HL-60 (cell line): ENCODE measurements around the gene USP20.

Experiments
- DNase-seq, 2 experiments: peaks; one replicate each; pipeline ENCODE4 v3.0.0-alpha.2; 2010 to 2020; ENCODE audit warnings: low read depth in 1 of 2, low spot score in 1 of 2
- H3K27ac ChIP-seq: fragments of 250-450 bp; sonication (Bioruptor Pico); replicated peaks from 2 replicates; pipeline ENCODE4 v1.5.1; 2020; ENCODE audit warnings: mild to moderate bottlenecking, moderate library complexity
- H3K27me3 ChIP-seq: fragments of 250-450 bp; sonication (Bioruptor Pico); 2 replicates; pipeline ENCODE4 v1.5.1; 2021; ENCODE audit warnings: mild to moderate bottlenecking, moderate library complexity; ENCODE audit not compliant: insufficient read depth, poor library complexity, severe bottlenecking
- H3K4me3 ChIP-seq: replicated peaks from 2 replicates; pipeline ENCODE4 v1.5.1; 2011; ENCODE audit warnings: mild to moderate bottlenecking, control low read depth, low read length; ENCODE audit not compliant: insufficient read depth
- GABPA ChIP-seq: IDR thresholded peaks from 2 replicates; pipeline ENCODE4 v1.6.1; 2012; ENCODE audit warnings: low read depth
- POLR2AphosphoS5 ChIP-seq: IDR thresholded peaks from 2 replicates; pipeline ENCODE4 v1.6.1; 2012; ENCODE audit warnings: low read depth
- SPI1 ChIP-seq: IDR thresholded peaks from 2 replicates; pipeline ENCODE4 v1.6.1; 2012; ENCODE audit warnings: low read depth, mild to moderate bottlenecking, borderline replicate concordance
- TF ChIP-seq, protein P1 (sequence below): IDR thresholded peaks from one replicate; pipeline ENCODE4 v1.5.1; 2011; ENCODE audit warnings: low read length, control low read depth, inconsistent platforms; ENCODE audit not compliant: insufficient read depth
- TF ChIP-seq, protein P2 (sequence below): IDR thresholded peaks from 2 replicates; pipeline ENCODE4 v1.6.1; 2012; ENCODE audit warnings: low read depth; ENCODE audit not compliant: insufficient replicate concordance

The USP20 gene

DNA sequence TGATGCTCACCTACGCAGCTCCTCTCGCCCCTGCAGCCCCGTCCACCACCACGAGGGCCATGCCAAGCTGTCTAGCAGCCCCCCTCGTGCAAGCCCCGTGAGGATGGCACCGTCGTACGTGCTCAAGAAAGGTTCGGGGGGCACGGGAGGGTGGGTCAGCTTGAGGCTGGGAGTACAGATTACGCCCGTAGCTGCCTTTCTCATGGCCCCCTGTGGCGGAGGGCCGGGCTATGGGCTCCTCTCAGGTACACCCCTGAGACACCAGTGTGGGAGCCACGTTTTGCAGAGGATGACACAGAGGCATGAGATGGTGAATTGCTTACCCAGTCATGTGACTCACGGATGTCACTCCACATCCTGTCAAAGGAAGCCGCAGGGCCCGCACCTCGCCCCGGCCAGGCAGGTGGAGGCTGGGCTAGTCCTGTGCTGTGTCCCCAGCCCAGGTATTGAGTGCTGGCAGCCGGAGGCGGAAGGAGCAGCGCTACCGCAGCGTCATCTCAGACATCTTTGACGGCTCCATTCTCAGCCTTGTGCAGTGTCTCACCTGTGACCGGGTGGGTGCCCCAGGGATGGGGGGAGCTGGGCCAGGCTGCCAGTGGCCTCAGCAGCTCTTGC, 33.7 kb downstream of the USP20 start:
- H3K4me3 ChIP-seq, result no peak overlapping the region
- H3K27ac ChIP-seq, result no peak overlapping the region; the same call in 1 of the 2 replicates
- no peaks in the 10 kb centered on the region for H3K27me3 ChIP-seq
- TF ChIP-seq GABPA (no peak), SPI1 (no peak), POLR2AphosphoS5 (no peak; the same call in 1 of the 2 replicates)
- TF ChIP-seq, protein P1, sequence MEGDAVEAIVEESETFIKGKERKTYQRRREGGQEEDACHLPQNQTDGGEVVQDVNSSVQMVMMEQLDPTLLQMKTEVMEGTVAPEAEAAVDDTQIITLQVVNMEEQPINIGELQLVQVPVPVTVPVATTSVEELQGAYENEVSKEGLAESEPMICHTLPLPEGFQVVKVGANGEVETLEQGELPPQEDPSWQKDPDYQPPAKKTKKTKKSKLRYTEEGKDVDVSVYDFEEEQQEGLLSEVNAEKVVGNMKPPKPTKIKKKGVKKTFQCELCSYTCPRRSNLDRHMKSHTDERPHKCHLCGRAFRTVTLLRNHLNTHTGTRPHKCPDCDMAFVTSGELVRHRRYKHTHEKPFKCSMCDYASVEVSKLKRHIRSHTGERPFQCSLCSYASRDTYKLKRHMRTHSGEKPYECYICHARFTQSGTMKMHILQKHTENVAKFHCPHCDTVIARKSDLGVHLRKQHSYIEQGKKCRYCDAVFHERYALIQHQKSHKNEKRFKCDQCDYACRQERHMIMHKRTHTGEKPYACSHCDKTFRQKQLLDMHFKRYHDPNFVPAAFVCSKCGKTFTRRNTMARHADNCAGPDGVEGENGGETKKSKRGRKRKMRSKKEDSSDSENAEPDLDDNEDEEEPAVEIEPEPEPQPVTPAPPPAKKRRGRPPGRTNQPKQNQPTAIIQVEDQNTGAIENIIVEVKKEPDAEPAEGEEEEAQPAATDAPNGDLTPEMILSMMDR, result no peak
- TF ChIP-seq, protein P2, sequence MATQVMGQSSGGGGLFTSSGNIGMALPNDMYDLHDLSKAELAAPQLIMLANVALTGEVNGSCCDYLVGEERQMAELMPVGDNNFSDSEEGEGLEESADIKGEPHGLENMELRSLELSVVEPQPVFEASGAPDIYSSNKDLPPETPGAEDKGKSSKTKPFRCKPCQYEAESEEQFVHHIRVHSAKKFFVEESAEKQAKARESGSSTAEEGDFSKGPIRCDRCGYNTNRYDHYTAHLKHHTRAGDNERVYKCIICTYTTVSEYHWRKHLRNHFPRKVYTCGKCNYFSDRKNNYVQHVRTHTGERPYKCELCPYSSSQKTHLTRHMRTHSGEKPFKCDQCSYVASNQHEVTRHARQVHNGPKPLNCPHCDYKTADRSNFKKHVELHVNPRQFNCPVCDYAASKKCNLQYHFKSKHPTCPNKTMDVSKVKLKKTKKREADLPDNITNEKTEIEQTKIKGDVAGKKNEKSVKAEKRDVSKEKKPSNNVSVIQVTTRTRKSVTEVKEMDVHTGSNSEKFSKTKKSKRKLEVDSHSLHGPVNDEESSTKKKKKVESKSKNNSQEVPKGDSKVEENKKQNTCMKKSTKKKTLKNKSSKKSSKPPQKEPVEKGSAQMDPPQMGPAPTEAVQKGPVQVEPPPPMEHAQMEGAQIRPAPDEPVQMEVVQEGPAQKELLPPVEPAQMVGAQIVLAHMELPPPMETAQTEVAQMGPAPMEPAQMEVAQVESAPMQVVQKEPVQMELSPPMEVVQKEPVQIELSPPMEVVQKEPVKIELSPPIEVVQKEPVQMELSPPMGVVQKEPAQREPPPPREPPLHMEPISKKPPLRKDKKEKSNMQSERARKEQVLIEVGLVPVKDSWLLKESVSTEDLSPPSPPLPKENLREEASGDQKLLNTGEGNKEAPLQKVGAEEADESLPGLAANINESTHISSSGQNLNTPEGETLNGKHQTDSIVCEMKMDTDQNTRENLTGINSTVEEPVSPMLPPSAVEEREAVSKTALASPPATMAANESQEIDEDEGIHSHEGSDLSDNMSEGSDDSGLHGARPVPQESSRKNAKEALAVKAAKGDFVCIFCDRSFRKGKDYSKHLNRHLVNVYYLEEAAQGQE, result no peak
- DNase-seq, result no peak

DNA sequence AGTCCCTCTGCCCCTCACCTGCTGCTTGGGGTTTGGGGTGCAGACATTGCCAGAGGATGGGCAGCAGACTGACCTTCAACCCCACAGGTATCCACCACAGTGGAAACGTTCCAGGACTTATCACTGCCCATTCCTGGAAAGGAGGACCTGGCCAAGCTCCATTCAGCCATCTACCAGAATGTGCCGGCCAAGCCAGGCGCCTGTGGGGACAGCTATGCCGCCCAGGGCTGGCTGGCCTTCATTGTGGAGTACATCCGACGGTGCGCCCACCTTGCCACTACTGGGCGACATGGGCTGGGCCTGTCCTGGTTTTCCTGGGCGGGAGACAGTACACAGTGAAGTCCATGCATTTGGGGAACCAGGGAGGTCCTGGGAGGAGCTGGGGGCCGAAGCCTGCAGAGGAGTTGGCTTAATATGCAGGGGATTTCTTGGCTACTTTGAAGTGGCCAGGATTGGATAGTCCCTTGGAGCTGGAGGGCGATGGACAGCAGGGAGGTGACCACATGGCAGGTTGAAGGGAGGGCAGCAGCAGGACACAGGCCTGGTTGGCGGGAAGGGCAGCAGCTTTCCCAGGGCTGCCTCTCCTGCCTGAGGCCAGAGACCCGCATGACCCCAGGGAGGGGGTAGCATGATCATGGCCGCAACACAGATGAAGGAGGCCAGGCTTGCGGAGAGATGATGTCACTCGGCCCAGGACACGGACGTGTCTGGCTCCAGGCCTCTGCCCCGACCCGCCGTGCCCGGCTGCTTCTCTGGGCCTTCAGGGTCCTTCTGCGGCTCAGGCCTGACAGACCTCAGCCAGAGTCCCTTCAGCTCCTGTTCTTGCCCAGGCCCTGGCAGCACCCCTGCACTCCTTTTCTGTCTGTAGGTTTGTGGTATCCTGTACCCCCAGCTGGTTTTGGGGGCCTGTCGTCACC, 34.6 kb downstream of the USP20 start:
- Histone ChIP-seq H3K4me3 (no peak overlapping the region), H3K27me3 (no peaks in the 10 kb centered on the region), H3K27ac (no peak overlapping the region)
- DNase-seq, result no peak
- no peak for TF ChIP-seq SPI1
- TF ChIP-seq, protein P1, result no peak
- TF ChIP-seq, protein P2, result no peak
- TF ChIP-seq POLR2AphosphoS5, result no peak
- no peak for TF ChIP-seq GABPA

DNA sequence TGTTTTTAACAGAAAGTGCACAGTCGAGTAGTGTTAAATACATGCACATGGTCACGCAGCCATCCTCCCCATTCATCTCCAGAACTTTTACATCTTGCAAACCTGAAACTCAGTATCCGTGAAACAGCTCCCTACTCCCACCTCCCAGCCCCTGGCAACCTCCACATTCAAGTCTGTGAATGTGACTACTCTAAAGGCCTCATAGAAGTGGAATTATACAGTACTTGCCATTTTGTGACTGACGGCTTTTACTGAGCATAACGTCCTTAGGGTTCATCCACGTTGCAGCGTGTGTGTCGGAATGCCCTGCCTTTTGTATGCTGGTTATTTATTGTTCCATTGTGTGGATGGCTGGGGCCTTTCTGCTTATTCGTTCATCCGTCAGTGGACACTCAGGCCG, 35.8 kb downstream of the USP20 start:
- H3K4me3 ChIP-seq, result no peak overlapping the region
- TF ChIP-seq SPI1, result no peak
- TF ChIP-seq, protein P1, result no peak
- TF ChIP-seq, protein P2, result no peak
- TF ChIP-seq GABPA, result no peak
- no peak for TF ChIP-seq POLR2AphosphoS5
- H3K27ac ChIP-seq, result no peak overlapping the region
- no peak for DNase-seq
- H3K27me3 ChIP-seq, result no peaks in the 10 kb centered on the region
